Measurements from ENCODE around the gene LRRC46.

Gene LRRC46

DNA sequence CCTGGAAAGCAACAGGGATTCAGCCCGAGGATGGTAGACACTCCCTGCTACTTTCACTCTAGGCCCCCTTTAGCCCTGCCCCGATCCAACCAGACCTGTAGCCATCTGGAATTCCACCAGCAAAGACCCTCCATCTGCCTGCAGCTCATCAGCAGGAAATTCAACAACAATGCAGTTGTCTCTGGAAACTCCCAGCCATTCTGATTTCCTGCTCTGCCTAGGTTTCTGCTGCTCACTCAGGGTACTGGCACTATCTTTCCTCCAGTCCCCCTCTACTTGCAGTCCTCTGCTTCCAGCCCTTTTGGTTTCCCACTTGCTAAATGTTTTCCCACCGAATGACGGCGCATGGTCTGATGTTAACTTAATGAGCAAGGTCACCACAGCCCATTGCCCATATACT, 22.1 kb downstream of the LRRC46 start:
- H3K4me3 ChIP-seq (ENCODE audit: low read depth, low read length): no peak overlapping the region
- TF ChIP-seq, protein P1, sequence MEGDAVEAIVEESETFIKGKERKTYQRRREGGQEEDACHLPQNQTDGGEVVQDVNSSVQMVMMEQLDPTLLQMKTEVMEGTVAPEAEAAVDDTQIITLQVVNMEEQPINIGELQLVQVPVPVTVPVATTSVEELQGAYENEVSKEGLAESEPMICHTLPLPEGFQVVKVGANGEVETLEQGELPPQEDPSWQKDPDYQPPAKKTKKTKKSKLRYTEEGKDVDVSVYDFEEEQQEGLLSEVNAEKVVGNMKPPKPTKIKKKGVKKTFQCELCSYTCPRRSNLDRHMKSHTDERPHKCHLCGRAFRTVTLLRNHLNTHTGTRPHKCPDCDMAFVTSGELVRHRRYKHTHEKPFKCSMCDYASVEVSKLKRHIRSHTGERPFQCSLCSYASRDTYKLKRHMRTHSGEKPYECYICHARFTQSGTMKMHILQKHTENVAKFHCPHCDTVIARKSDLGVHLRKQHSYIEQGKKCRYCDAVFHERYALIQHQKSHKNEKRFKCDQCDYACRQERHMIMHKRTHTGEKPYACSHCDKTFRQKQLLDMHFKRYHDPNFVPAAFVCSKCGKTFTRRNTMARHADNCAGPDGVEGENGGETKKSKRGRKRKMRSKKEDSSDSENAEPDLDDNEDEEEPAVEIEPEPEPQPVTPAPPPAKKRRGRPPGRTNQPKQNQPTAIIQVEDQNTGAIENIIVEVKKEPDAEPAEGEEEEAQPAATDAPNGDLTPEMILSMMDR (IDR thresholded peaks at IDR 0.05; ENCODE audit: low read depth, low read length): no peak

DNA sequence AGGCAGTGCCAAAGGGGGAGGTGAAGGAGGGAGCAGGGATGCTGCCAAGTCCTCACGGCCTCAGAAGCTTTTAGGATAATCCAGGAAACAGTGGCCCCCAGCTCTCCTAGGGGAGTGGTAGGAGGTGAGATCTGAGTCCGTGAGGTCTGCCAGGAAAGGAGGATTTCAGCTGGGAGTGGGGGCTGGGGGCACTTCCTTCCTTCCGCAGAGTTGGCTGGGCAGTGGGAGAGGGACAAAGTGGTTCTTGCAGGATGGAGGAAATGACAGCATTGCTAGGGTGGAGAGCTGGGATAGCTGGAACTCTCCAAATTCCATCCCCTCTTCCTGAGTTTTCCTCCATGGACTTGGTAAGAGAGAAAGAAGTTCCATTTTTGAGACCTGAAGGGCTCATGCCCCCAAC, 24.3 kb downstream of the LRRC46 start:
- TF ChIP-seq, protein P1 (IDR thresholded peaks at IDR 0.05; ENCODE audit: low read depth, low read length): no peak
- H3K4me3 ChIP-seq (ENCODE audit: low read depth, low read length): no peak overlapping the region

DNA sequence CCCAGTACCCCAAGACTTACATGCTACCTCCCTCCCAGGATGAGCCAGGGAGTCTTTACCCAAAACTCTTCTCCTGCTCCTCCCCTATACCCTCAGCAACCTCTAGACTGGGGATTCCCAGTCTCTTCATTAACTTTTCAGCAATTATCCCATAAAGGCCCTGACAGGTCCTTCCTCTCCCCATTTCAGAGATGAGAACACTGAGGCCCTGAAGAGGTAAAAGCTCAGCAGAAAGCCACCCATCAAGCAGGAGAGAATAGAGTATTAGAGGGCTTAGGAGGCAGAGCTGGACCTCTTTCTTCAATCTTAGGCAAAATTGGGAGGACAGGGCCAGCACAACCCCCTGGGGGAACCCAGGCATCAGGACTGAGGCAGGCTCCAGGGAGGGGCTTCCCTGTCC, 25.4 kb downstream of the LRRC46 start:
- H3K4me3 ChIP-seq (ENCODE audit: low read depth, low read length): no peak overlapping the region
- TF ChIP-seq, protein P1 (IDR thresholded peaks at IDR 0.05; ENCODE audit: low read depth, low read length): no peak

DNA sequence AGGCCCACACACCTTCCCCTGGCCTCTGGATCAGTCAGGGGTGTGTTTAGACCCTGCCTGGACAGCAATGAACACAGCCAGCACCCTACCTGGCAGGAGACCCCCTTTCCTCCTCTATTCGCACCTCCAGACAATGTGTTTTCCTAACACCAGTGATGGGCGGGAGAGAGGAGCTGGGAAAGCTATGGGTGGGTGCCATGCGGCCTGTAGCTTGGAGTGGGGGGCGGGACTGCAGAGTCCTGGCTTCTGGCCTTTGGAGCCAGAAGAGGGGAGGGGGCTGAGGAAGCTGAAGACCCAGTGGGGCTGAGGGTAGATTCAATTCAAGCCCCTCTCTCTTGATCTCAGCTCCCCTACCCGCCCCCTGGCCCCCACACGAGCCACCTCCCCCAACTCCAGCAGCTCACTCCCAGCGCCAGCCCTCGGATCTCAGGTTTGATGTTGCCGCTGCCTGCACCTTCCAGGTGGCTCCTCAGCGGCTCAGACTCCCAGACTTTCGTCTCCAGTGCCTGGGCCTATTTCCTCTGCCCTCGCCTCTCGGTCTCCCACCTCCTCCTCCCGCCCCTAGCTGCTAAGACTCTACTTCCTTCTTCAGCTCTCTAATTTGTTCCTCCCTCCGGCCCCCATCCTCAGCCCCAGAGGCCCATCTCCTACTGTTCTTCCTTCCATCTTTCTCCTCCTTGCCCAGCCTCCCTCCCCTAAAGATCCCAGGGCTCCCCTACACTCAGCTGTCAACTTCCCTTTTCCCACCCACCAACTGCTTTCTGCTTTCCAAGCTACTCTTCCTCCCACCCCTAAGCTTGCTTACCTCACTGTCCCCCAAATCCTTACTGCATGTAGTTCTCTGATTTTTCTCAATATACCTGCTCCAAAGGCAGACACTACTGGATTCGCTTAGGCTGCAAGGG, 26.3 kb downstream of the LRRC46 start:
- H3K4me3 ChIP-seq (ENCODE audit: low read depth, low read length): no peak overlapping the region
- TF ChIP-seq, protein P1 (IDR thresholded peaks at IDR 0.05; ENCODE audit: low read depth, low read length): no peak

DNA sequence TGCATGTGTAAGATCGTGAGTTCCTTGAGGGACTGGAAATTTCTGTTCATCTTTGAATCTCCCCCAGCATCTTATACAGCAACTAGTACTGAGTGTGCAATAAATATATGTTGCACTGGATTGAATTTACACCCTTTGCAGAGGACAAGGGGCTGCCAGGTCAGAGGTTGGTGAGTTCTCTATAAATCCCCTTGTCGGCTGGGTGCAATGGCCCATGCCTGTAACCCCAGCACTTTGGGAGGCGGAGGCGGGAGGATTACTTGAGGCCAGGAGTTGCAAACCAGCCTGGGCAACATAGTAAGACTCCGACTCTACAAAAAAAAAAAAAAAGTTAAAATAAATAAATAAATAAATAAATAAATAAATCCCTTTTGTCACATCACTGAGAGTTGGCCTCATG, 28.9 kb downstream of the LRRC46 start:
- TF ChIP-seq, protein P1 (IDR thresholded peaks at IDR 0.05; ENCODE audit: low read depth, low read length): no peak
- no peak overlapping the region for H3K4me3 ChIP-seq (ENCODE audit: low read depth, low read length)

DNA sequence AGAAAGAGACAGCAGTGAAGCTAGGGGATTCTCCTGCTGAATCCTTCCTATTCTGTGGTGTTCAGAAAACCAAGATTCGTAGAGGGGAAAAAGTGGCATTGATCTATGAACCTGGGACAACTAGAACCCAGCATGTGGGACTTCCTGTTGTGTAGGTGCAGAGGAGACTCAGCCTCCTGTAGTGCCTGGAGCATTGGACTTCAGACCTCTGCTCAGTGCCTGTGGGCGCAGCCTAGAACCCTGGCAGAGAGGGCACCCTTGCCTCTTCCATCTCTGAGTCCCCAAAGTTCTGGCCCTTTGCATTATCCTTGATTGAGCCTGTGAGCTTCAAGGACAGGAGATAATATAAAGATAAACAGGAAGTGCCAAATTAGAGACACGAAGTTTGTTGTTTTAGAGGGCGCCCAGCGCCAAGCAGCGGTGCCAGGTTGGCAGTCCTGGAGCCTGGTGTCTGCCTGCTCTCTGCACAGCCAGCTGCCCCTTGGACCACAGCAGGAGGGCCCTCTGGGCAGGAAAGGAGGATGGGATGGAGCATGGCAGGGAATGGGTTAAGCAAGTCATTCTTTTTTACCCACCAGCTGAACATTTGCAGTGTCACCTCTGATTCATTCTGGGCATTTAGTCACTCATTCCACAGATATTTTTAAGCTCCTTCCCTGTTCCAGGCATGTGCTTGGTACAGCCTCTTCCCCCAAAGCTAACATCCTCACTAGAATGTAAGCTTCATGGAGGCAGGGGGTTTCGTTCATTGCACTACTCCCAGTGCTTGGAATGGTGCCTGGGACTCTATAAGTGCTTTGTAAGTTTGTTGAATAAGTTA, 31.4 kb downstream of the LRRC46 start:
- TF ChIP-seq, protein P1 (IDR thresholded peaks at IDR 0.05; ENCODE audit: low read depth, low read length): no peak
- no peak overlapping the region for H3K4me3 ChIP-seq (ENCODE audit: low read depth, low read length)

DNA sequence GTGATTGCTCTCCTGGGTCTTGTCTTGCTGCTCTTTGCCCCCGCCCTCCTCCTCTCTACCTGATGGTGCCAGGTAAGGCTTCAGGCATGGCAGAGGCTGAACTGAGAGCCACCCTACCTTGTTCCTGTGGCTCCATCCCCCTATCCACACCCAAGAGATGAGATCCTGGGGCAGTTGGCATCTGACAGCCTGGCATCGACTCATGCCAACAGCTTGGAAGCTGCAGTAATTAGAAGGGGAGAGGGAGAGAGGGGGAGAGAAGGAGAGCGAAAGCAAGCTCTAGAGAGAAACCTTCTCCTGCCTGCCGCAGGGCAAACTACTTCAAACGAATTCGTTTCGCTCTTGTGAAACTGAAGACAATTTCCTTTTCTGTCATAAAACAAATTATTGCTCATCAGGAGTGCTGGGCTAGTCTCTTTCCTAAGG, 33.3 kb downstream of the LRRC46 start:
- TF ChIP-seq, protein P1 (IDR thresholded peaks at IDR 0.05; ENCODE audit: low read depth, low read length): no peak
- no peak overlapping the region for H3K4me3 ChIP-seq (ENCODE audit: low read depth, low read length)

Measured in WI38 (cell line).